ENCODE data around the gene POLR2E. TPM values are rescaled to one million over a fixed set of nuclear protein-coding genes. Genes with fewer than 3 reads are reported as not detected.

Gene POLR2E
- polyA plus RNA-seq, 1 of the 3 experiments (the other 2 are of a cell fraction): 283 TPM

DNA sequence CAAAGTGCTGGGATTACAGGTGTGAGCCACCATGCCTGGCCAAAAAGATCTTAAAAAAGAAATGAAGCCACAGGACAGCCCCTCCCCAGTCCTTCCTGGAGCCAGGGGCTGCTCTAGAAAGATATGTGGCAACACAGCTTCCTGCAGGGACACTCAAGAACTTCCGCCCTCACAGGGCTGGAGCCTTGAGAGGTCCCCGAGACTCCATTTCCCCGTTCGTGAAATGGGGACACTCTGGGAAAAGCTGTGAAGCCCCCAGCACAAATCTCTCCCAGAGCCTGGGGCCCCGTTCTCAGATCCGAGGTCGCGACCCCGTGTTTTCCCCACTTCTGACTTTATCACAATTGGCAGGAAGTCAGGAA lies 6.1 kb upstream of the POLR2E start (continued):
- TF ChIP-seq, protein P1, sequence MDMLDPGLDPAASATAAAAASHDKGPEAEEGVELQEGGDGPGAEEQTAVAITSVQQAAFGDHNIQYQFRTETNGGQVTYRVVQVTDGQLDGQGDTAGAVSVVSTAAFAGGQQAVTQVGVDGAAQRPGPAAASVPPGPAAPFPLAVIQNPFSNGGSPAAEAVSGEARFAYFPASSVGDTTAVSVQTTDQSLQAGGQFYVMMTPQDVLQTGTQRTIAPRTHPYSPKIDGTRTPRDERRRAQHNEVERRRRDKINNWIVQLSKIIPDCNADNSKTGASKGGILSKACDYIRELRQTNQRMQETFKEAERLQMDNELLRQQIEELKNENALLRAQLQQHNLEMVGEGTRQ (IDR thresholded peaks at IDR 0.05; ENCODE audit: borderline replicate concordance, low read depth, low read length): no peak
- no peak for TF ChIP-seq TAF1 (IDR thresholded peaks at IDR 0.05; ENCODE audit: borderline replicate concordance, low read depth, low read length)
- no peak for TF ChIP-seq YY1 (IDR thresholded peaks at IDR 0.05; ENCODE audit: low read depth)
- TF ChIP-seq, protein P2, sequence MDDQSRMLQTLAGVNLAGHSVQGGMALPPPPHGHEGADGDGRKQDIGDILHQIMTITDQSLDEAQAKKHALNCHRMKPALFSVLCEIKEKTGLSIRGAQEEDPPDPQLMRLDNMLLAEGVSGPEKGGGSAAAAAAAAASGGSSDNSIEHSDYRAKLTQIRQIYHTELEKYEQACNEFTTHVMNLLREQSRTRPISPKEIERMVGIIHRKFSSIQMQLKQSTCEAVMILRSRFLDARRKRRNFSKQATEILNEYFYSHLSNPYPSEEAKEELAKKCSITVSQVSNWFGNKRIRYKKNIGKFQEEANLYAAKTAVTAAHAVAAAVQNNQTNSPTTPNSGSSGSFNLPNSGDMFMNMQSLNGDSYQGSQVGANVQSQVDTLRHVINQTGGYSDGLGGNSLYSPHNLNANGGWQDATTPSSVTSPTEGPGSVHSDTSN (IDR thresholded peaks at IDR 0.05): no peak
- TF ChIP-seq, protein P3, sequence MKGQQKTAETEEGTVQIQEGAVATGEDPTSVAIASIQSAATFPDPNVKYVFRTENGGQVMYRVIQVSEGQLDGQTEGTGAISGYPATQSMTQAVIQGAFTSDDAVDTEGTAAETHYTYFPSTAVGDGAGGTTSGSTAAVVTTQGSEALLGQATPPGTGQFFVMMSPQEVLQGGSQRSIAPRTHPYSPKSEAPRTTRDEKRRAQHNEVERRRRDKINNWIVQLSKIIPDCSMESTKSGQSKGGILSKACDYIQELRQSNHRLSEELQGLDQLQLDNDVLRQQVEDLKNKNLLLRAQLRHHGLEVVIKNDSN (IDR thresholded peaks at IDR 0.05; ENCODE audit: borderline replicate concordance, low read depth): no peak
- TF ChIP-seq JUND (IDR thresholded peaks at IDR 0.05): no peak

DNA sequence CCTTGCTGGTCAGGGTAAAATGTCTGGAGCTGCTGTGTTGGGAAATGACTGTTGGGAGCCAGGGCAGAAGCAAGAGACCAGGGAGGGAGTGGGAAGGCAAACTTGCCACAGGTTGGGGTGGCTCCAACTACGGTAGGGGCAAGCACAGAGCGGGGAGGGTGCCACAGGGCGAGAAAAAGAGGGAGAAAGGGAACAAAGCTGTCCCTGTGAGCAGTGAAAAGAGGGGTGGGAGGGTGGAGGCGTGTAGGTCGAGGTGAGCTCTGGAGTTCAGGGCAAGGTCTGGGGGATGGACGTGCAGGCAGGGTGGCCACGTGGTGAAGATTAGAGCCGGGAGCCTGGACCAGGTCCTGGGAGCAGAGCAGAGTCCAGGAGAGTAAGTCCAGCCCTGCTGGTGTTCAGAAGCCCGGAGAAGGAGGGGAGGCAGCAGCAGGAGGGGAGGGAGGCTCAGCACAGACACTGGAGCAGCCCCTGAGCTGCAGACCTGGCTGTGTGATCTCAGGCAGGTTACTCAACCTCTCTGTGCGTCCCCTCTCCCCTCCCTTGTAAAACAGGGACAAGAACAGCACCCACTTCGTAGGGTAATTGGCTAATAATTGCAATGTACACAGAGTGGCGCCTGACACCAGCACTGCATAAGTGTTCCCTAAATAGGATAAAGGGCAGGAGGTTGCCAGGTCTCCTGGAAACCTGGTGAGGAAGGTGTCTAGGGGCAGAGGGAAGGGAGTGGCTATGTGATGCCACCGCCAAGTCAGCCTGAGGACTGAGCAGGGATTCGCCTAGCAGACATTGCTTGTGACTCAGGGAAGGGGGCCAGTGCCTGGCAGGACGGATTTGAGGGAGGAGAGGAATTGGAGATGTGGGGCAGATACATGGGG lies 3.2 kb upstream of the POLR2E start:
- Histone ChIP-seq H3K9me3 (no peaks in the 10 kb centered on the region), H3K27ac (ENCODE audit: low read depth in 2 of 2, low read length in 1 of 2) (no peak overlapping the region), H3K4me1 (ENCODE audit: control insufficient read depth in 1 of 2, insufficient read depth in 2 of 2, low read depth in 1 of 2, low read length in 1 of 2) (peaks cover 22 to 29% of the 10 kb centered on the region in 2 experiments; a peak in 3 of 4 replicates), H3F3A (replicated peaks; ENCODE audit: insufficient read depth) (peaks cover 36% of the 10 kb centered on the region), H3K9ac (no peak overlapping the region), H4K20me1 (ENCODE audit: insufficient read depth) (peaks cover 14% of the 10 kb centered on the region), H3K36me3 (replicated peaks in 1 of 2; ENCODE audit: control insufficient read depth in 1 of 2, insufficient read depth in 2 of 2, low read length in 1 of 2) (no peaks in the 10 kb centered on the region), H3K79me2 (ENCODE audit: insufficient read depth) (peaks cover 18% of the 10 kb centered on the region), H3K4me2 (no peak overlapping the region), H3K4me3 (ENCODE audit: low read depth in 2 of 2, low read length in 1 of 2) (no peak overlapping the region), H3K9me2 (no peaks in the 10 kb centered on the region), H3K27me3 (ENCODE audit: insufficient read depth) (no peaks in the 10 kb centered on the region), H2AFZ (ENCODE audit: low read depth) (no peak overlapping the region)
- WGBS (ENCODE audit: low lambda C conversion rate): 64% methylated on average over 14 of the region's 15 CpGs
- CTCF ChIA-PET: interaction anchor here (1.8 kb wide), 2 partner anchors 15 to 123 kb away, joined by 6 to 10 read pairs; no protein-coding TSS in a partner anchor
- POLR2A ChIA-PET: no interaction called here
- no peak for DNase-seq
- TF ChIP-seq NFIC (IDR thresholded peaks at IDR 0.05; ENCODE audit: borderline replicate concordance) (no peak), NRF1 (IDR thresholded peaks at IDR 0.05; ENCODE audit: low read depth, low read length) (no peak), CHD2 (IDR thresholded peaks at IDR 0.05; ENCODE audit: low read length, partially characterized antibody) (no peak), POLR2AphosphoS5 (IDR thresholded peaks at IDR 0.05; ENCODE audit: low read depth, low read length) (no peak), YY1 (IDR thresholded peaks at IDR 0.05; ENCODE audit: low read depth) (no peak), GABPA (IDR thresholded peaks at IDR 0.05; ENCODE audit: low read depth) (no peak), RAD21 (IDR thresholded peaks at IDR 0.05; ENCODE audit: low read length) (no peak), RXRA (IDR thresholded peaks at IDR 0.05; ENCODE audit: borderline replicate concordance, low read depth) (no peak), GATA2 (CRISPR knock-in tag; IDR thresholded peaks at IDR 0.05) (no peak), TCF12 (IDR thresholded peaks at IDR 0.05) (no peak), SIN3A (IDR thresholded peaks at IDR 0.05; ENCODE audit: borderline replicate concordance, low read depth, low read length) (no peak), EZH2phosphoT487 (IDR thresholded peaks at IDR 0.05; ENCODE audit: borderline replicate concordance, low read depth) (no peak), ELF1 (IDR thresholded peaks at IDR 0.05) (no peak), TEAD4 (IDR thresholded peaks at IDR 0.05; ENCODE audit: borderline replicate concordance, insufficient read depth) (no peak)
- TF ChIP-seq, protein P1 (IDR thresholded peaks at IDR 0.05; ENCODE audit: borderline replicate concordance, low read depth, low read length): no peak
- TF ChIP-seq, protein P4, sequence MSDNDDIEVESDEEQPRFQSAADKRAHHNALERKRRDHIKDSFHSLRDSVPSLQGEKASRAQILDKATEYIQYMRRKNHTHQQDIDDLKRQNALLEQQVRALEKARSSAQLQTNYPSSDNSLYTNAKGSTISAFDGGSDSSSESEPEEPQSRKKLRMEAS (IDR thresholded peaks at IDR 0.05; ENCODE audit: low read depth): no peak
- TF ChIP-seq, protein P2 (IDR thresholded peaks at IDR 0.05): no peak
- TF ChIP-seq, protein P5, sequence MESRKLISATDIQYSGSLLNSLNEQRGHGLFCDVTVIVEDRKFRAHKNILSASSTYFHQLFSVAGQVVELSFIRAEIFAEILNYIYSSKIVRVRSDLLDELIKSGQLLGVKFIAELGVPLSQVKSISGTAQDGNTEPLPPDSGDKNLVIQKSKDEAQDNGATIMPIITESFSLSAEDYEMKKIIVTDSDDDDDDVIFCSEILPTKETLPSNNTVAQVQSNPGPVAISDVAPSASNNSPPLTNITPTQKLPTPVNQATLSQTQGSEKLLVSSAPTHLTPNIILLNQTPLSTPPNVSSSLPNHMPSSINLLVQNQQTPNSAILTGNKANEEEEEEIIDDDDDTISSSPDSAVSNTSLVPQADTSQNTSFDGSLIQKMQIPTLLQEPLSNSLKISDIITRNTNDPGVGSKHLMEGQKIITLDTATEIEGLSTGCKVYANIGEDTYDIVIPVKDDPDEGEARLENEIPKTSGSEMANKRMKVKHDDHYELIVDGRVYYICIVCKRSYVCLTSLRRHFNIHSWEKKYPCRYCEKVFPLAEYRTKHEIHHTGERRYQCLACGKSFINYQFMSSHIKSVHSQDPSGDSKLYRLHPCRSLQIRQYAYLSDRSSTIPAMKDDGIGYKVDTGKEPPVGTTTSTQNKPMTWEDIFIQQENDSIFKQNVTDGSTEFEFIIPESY (IDR thresholded peaks at IDR 0.05; ENCODE audit: borderline replicate concordance, low read depth): no peak
- TF ChIP-seq, protein P3 (IDR thresholded peaks at IDR 0.05; ENCODE audit: borderline replicate concordance, low read depth): no peak
